GM18861 (cell line): Measurements from ENCODE around the gene SPATA46.

Source experiments
- ATAC-seq: cut with Tn5 transposase; IDR thresholded peaks from one replicate; pipeline ENCODE4 v1.9.1; 2021; ENCODE audit not compliant: unreplicated experiment

Gene SPATA46

DNA sequence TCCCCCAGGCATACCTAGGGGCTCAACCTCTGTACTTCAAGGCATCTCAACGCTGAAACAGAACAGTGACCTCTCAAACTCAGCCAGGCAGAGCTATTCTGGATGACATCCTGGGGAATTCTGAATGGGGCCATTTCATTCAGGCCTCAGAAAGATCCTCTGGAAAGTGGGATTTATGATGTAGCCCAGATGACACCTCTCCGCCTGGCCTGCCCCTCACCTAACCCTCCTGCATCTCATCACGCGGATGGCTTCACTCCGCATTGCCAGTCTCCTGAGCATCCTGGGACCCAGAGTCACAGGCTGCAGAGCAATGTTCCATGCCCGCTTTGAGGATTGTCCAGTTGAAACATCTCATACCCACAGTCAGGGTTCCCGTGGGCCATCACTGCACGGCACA, 1.2 kb downstream of the SPATA46 start:
- no peak for ATAC-seq

DNA sequence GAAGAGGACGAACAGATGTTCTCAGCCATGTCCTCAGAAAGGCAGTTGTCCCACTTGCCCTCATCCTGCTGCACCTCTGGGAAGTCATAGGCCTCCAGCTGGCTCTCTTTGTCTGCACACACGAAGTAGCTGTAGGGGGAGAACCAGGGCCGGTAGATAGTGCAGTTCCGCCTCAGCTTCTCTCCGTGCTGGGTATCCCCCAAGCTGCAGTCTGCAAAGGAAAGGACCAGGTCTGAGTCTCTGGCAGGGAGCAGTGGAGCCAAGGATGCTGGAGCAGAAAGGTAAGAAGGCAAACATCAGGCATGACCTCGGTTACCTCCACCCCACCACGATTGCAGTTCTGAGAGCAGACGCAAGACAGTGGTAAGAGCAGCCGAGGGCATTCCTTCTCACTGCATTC, 2.2 kb downstream of the SPATA46 start:
- no peak for ATAC-seq

DNA sequence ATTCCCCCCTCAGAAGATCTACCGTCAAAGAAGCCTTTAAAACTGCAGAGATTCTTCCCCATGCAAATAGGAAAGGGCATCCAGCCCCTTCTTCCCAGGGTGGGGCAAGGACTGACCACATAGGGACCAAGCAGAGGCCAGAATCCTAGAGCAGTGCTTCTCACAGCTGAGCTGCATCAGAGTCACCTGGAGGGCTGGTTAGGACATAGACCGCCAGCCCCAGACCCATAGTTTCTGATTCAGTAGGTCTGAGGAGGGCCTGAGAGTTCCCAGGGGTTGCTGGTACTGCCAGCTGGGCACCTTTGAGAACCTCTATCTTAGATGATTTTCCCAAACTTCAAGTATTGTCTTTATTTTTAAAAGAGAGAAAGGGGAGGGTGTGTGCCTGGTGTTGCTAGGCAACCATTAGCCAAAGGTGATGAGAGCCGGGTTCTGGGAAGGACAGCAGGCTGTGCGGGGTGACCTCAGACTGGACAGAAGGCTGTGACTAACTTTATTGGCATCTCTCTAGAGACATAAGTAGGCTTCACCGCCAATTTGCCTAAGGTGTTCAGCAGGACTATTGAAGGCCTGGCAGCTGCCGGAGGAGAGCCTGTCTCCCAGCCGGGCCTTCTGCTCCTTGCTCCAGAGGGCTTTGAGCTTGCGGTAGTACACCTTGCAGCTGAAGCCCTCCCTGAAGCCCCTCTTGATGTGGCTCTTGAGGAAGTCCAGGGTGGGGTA, 3.0 kb downstream of the SPATA46 start:
- ATAC-seq = no peak

DNA sequence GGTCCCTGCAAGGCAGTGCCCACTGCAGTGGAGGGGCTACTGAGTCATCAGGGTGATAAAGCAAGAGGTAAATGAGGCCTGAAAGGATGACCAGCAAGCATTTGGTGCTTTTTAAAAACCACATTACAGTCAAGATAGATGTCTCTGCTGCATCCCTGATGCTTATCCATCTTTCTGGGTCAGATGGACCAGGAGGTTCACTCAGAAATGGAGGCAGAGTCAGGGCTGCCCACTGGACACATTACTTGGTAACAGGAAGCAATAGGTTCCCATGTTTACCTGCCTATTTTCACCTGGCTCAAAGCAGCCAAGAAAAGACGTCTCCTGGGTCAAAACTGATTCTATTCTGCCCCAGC, 3.6 kb downstream of the SPATA46 start:
- ATAC-seq = no peak

DNA sequence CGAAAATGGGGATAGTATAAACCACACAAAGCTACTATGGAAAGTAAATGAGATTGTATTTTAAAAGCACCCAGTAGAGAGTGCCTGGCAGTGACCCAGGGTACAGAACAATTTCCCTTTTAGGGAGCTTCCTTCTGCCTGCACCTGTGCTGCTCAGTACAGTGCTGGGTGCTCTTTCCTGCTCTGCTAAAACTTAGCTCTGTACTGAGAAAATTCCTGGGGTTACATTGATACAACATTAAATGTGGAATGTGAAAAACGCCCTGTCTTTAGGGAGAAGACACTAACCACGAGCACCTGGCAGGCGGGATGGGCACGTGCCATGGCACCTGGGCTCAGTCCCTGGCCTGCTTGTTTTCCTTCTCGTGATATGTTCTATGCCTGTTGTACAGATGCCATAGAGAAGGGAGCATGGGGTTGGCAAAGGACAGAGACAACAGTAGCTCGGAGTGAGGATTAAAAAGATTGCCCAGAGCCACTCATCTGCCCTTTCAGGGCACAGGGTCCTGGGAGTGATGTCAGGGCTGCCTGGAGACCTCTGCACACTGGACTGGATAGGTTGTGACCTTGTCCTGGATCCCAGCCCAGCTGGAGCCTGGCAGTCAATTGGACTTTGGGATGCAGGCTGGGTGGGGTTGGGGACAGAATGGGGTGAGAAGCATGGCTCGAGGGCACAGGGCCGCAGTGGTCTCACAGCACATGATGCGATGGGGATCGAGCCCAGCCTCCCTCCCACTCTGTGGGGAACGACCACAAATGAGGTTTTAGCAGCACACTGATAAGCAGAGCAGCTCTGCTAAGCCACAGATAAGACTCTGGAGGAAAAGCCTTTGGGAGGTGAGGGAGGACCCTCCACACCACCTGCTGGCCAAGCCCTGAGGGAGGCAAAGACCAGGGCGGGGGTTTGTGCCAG, 4.2 kb downstream of the SPATA46 start:
- no peak for ATAC-seq

DNA sequence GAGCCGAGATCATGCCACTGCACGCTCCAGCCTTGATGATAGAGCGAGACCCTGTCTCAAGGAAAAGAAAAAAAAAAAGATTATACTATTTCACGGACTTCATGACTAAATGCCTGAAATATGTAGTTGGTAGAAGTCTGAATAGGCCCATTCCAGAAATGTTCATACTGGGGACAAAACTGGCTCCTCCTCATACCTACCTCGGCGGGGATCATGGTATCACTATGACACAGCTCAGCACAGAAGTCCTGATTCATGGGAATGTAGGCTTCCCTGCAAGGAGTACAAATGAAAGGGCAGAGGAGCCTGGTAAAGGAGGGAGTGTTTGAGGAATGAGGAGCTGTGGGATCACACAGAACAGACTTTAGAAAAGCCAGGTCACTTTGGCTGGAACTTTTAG, 5.0 kb downstream of the SPATA46 start:
- ATAC-seq = no peak

DNA sequence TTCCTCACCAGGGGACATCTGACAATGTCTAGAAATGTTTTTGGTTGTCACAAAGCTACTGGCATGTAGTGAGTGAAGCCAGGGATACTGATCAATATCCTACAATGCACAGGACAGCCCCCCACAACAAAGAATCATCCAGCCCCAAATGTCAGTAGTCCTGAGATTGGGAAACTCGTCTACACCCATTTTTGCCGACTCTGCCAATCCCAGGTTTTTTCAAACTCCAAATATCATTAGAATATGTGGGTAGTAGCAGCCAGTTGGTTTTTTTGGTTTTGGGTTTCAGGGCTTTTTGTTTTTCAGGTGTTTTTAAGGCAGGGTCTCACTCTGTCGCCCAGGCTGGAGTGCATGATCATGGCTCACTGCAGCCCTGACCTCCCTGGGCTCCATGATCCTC, 5.9 kb downstream of the SPATA46 start:
- no peak for ATAC-seq

DNA sequence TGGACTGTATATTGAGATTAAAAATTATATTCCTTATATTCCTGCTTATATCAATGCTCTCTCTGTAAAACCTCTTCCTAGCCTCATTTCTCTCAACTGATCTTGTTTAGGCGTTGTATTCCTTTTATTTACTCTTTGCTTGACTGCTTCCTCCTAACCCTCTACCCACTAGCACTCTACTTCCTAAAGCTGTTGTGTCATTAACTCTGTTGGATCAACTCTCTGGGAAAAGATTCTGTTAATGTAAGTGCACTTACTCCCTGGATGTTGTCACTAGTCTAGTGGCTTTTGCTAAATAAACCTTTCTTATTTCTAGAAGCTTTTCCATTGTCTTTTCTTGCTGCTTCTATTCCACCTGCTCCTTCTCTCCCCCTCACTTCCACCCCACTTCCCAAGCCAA, 6.5 kb downstream of the SPATA46 start:
- no peak for ATAC-seq

DNA sequence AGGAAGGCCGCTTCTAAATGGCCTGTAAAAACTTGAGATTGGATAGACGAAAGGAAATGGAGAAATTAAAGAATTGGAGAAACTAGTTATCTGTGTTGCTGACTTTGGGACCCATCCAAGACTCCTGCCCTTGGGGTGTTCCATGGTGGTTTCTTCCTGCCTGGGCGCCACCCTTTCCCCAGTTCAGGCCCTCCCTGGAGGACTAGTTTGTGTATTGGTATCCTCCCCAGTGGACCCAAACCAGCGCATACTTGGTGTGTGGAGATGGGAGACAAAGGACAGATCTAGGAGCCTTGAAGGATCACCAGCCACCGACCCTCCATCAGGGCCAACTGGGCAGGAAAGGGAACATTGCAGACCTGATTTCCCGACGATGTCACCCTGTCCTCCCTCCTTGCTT, 7.1 kb downstream of the SPATA46 start:
- ATAC-seq = no peak

DNA sequence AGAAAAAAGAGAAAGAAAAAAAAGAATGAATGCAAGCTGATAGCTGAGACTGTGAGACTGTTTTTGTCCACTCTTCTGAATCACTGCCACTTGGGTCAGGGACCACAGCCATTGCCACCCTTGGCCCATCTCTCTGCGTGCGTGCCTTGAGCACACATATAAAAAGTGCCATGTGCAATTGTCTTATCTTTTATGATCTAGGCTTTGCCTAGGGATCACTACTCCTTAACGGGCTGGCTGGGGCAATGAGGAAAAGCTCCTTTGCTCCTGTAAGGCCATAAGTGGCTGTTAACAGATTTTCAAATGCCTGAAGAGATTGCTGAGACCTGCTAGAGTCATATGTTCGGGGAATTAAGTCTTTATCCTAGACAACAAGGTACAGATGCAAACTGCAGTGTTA, 8.2 kb downstream of the SPATA46 start:
- ATAC-seq = no peak

DNA sequence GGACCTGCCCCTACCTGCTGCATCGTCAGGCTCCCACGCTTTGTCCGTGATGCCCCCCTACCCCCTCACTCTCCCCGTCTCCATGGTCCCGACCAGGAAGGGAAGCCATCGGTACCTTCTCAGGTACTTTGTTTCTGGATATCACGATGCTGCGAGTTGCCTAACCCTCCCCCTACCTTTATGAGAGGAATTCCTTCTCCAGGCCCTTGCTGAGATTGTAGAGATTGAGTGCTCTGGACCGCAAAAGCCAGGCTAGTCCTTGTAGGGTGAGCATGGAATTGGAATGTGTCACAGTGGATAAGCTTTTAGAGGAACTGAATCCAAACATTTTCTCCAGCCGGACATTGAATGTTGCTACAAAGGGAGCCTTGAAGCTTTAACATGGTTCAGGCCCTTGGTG, 8.9 kb downstream of the SPATA46 start:
- ATAC-seq = no peak

DNA sequence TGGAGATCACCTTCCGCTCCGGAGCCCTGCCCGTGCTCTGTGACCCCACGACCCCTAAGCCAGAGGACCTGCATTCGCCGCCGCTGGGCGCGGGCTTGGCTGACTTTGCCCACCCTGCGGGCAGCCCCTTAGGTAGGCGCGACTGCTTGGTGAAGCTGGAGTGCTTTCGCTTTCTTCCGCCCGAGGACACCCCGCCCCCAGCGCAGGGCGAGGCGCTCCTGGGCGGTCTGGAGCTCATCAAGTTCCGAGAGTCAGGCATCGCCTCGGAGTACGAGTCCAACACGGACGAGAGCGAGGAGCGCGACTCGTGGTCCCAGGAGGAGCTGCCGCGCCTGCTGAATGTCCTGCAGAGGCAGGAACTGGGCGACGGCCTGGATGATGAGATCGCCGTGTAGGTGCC, 9.6 kb downstream of the SPATA46 start:
- ATAC-seq = no peak

DNA sequence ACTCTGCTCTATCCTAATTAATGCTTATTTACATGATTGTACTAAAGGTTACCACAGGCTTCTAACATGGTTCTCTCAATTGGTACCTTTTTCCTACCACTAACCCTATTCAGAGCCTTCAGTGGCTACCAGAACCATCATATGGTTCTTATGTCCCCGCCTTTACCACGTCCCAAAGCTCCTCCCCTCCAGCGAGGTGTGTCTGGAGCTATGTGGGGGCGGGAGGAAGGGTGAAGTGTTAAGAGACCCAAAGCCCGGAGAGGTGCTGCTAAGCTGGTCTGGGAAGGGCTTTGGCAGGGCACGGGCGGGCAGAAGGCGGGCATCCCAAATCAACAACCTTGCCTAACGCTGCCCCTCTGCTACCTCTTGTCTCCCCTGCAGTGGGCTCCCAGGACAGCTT, 10.0 kb downstream of the SPATA46 start:
- no peak for ATAC-seq

DNA sequence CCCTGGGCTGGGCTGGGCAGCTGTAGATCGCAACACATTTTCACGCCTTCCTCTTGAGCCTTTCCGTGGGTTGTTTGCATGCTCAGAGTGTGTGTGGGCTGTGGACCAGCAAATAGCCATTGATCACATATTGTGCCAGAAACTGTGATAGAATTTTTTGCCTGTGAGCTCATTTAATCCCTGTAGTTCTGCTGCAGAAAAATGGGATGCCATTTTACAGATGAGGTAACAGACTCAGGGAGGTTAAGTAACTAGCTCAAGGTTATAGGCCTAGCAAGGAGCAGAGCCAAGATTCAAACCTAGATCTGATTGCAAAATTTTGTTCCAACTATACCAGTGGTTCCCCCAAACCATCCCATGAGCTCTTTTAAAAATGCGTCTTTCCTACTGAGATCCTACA, 10.5 kb downstream of the SPATA46 start:
- ATAC-seq = no peak

DNA sequence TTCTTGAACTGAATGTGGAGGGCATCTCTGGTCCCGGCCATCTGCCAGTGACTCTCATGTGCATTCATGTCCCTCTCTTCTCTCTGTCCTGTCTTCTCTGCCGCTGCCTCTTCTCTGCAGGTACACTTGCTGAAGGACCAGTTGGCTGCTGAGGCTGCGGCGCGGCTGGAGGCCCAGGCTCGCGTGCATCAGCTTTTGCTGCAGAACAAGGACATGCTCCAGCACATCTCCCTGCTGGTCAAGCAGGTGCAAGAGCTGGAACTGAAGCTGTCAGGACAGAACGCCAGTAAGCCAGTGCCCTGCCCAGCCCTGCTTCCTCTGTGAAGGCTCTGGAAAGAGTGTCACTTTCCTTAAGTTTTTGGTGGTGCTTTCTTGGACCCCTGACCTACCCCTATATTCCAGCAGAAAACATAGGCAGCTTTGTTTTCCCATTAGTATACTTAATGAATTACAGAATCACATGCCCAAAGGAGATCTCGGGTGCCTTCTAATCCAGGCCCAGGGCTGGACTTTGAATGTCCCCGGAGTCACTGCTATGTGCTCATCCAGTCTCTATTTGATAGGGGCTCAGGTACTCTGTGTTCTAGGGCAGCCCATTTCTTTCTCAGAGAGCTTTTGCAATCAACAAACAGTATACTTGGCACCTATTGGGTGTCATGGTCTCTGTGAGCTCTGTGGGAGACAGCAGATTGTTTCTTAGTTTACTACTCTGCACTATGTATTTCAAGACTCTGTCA, 11.2 kb downstream of the SPATA46 start:
- no peak for ATAC-seq

DNA sequence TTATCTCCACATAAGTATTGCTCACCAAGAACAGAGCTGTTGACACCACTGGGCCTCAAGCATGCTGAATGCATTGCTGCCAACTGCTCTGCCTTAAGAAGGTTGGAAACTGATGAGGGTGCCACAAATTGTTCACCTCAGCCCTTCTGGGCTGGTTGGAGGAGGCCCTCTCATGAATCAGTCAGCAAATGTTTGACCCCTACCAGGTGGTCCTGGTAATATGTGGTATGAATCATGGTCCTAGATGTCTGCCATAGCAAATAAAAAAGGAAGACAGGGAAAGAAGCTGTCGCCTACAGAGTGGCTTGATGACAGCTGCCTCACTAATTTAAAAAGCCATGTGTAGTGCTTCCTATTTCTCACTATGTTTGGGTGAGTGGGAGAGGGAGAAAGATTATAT, 12.2 kb downstream of the SPATA46 start:
- ATAC-seq = no peak

DNA sequence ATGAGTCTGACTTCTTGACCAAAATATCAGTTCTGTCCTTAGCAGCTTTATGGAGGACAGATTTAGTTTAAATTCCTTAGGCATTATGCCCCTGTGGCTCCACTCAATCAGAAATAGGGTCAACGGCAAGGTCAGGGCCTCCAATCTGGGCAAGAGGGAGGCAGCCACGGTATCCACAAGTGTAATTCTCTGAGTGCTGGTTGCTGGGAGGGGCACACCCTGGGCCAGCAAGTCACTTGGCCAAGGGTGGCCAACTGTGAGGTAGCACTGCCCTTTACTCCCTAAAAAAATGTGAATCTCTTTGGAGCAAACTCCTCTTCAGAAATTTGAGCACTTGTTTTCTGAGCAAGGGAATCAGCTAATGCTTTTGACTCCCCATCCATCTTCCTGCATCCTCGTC, 12.8 kb downstream of the SPATA46 start:
- ATAC-seq = no peak

DNA sequence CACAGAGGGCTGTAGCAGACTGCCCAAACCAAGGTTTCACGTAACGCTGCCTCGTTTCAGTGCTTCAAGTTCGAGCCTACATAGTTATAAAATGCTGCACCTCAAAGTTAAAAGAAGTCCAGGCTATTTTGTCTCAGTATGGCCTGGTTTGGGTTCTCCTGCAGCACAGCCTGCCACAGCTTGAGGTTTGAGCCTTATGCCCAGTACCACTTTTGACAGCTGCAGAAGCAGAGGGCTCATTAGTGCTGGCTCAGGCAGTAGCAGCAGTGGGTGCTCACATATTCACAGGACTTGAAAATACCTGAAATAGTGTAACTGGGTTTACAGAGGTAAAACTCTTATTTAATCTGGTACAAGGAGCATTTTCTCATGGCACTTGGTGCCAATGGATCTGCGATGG, 15.3 kb downstream of the SPATA46 start:
- peak; percentile 31 for ATAC-seq

DNA sequence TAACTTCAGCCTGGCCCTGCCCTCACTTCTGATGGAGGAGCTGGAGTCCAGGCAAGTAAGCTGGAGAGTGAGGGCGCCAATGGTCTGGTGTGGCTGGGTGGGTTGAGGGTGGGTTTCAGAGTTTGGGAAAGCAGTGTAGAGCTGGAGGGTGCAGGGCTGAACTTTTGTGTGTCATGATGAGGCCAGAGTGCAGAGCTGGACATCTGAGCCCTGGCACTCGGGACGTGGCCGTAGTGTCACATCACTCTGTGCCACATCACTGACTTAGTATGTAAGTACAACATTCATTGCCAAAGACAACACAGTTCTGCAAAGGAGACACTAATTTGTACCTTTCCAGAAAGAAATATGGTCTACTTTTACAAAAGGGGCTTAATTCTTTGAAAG, 15.8 kb downstream of the SPATA46 start:
- ATAC-seq = no peak

DNA sequence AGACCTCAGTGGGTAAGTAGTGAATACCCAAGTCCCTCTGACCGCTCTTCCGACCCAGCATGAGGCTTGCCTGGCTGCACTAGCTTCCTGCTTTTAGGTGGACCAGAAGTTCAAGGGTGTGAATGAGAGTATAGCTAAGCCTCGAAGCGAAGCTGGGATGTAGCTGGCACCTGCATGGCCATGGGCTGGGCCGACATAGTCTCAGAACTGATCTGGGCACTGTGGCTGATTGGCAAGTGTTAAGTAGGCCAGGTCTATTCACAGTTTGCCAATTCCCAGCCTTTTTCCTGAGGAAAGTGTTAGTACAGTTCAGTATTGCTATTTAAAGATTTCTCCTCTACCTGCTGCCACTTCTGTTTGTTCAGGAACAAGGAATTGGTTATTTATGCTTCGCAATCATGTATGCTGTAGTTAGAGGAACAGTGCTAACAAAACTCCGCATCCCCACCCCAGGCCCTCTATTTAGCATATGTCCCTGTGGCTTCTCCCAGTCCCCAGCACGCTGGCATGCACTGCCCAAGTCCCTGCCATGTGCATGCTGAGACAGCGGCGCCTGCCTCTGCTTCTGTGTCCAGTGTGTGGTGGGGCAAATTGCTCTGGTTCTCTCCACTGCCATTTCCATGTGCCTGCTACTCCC, 16.3 kb downstream of the SPATA46 start:
- no peak for ATAC-seq

DNA sequence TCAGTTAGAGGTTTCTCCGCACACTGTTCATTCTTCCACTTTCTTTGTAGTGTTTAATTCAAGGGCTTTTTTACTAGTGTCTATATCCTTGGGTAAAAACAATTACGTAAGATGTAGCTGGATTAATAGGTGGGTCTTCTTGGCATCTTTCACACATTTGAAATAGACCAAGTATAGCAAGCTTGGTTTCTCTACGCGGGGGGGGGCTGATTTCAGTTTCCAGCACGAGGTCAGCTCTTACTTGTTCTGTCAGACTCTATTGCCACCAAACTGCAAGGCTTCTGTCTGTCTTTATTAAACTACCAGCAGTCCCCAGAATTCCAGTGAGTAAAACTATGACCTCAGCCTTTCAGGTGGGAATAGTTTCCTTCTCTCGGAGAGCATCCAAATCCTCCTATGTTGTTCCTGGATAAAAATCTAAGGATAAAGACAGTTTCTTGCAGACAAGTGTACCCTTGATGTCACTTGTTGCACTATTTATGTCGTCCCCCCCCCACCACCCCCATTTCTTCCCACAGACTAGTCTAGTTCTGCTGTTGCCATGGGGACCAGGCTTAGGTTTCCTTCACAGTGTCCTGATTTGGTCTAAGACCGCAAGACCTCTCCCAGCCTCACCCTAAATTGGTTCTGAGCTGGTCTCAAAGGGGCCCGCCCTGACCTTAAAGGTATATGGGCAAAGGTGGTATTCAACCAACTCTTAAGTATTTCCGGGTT, 17.0 kb downstream of the SPATA46 start:
- no peak for ATAC-seq
